Frontal cortex (tissue), 4 donors: ENCODE results near the gene RBM47. TPM values are rescaled to one million over a fixed set of nuclear protein-coding genes. Genes with fewer than 3 reads are reported as not detected.
A peak's percentile ranks its signal among the peaks of the same experiment; 100 is the strongest.
"Not testable (repeated sequence)": the region's sequence is repeated elsewhere in the genome, so short reads cannot be mapped to it uniquely, and the experiment has no call there.

Source experiments
- DNase-seq, 2 donors: peaks; one replicate each; pipeline ENCODE4 v3.0.0; 2012; ENCODE audit warnings: low spot score in 2 of 2
- FAIRE-seq: peaks from 2 replicates; lab custom pipeline; 2012; peaks lifted over from hg19 to GRCh38; lab: Jason Lieb, UNC
- total RNA-seq: library from RNA; depleted of rRNA; stranded (reverse); fragments of >200 nt; gene quantifications from one replicate; pipeline ENCODE4 v1.2.3, GENCODE V29; 2014
- donor health status: control.
- donor health status: control.
- donor health status: control.

The RBM47 gene
- total RNA-seq: 0.82 TPM

DNA sequence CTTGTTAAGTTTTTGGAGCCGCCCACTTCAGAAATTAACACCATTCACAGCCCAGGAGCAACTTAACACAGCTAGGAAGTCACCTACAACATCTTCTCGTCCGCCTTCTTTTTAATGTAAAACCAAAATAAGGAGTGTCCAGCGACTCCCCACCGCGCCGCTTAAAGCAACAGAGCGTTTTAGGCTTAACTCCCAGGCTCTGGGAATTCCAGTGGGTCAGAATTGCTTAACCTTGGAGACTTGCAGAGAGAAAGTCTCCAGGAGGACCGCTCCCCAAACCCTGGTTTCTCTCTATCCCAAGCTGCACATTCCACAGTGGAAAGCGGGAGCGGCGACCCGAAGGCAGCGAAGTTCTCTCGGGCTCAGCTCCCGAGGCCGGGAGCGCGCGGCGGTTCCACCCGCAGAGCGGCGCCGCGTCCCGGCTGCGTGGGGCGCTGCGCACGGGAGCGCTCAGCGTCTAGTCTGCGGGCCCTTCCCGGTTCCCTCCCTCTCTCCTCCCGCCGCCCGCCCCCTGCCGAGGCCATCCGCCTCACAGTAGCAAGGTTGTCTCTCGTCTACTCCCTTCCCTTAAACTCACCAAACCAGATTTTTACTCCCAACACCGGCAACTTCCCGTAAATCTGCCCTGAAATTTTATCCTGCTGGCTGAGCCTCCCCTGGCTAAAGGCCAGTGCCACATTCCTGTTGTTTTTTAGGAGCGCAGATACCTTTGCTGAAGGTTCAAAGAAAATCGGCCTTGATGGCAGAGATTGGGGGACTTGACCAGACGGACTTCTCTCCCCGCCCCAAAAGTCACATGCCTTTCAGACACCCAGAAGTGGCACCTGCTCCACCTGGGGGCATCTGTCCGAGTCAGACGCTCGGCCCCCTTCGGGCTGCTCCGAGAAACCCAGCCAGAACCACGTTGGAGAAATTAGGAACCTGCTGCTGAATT is at the start of gene RBM47:
TSS of gene RBM47 (minus strand) at position 464 of the 934 bp plus-strand sequence. CDS start 190,971 bp downstream, outside the sequence.
- DNase-seq (peak; percentile 37 to 44), FAIRE-seq (no peak)

DNA sequence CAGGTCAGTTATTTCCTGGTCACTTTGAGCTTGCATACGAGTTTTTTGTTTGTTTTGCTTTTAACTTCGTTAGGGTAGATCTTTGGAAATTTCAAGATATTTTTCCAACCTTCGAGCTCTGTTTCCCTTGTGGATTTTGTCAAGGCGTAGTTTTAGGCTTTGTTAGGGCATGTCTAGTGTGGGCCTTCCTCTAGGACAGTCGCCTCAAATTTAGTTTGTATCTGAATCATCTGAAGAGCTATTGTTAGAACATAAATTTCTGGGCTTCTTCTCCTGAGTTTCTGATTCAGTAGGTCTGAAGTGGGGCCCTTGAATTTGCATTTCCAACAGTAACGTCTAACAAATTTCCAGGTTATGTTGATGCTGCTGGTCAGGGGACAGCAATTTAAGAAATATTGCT is 48.8 kb upstream of the RBM47 start:
- FAIRE-seq: no peak

DNA sequence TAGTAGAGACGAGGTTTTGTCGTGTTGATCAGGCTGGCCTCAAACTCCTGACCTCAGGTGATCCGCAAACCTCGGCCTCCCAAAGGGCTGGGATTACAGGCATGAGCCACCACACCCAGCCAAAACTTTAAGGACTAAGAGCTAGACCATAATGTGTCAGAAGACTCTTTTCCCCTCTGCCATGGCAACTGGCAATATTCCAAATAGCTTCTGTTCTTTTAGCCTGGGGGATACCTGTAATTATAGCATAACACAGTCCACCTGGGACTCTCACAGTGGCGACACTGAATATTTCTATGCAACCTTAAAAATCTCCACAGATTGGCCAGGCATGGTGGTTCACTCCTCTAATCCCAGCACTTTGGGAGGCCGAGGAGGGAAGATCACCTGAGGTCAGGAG is 45.5 kb upstream of the RBM47 start:
- DNase-seq: no peak
- no peak for FAIRE-seq

More for the DNA sequence above, 48.8 kb upstream of the RBM47 start:
- no peak for DNase-seq

DNA sequence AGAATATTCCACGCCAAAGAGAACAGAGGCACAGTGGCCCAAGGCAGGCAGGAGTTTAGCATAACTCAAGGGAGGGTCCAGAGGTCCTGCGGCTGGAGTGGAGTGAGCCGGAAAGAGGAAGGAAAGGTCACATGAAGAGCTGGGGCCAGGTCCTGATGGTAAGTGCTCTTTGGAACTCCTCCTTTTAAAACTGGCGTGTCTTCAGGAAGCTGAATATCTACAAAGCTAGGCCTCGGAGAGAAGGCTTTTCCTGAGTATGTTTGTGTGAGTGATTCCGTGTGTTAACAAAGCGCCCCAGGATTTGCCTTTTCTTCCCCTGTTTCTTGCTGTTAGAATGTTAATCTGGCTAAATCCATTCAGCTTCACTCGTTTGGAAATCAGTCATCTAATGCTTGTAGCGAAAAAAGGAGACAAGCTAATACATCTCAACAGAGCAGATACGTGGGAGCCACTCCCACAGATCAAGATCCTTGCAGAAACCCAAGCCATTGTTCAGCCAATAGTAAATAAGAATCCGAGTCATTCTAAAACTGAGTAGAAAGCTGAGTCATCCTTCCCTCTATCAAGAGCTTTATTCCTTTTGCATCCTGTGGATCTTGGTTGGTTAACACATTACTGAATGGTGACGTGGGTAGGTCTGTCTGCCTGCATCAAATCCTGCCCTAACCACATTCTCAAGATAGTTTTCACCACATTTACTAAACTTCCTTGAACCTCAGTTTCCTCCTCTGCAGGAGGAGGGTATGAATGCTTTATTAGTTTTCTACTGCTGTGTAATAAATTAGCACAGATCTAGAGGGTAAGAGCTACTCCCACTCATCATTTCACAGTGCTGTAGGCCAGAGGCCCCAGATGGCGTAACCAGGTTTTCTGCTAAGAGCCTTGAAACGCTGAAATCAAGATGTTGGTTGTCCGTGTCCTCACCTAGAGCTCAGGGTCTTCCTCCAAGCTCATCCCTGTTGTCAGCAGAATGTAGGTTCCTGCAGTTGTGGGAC is 43.2 kb upstream of the RBM47 start:
- DNase-seq (peak in 1 of 2 donors; percentile 31), FAIRE-seq (no peak)

DNA sequence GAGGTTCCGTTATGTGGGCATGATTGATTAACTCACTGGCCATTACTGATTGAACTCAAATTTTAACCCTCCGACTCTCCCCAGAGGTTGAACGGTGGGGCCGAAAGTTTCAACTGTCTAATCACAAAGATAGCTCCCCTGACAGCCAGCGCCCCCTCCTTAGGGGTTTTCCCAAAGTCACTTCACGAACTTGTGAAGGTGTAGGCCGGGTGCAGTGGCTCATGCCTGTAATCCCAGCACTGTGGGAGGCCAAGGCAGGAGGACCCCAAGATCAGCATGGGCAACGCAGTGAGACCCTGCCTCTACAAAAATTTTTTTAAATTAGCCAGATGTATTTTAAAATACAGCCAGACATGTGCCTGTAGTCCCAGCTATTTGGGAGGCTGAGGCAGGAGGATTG is 39.8 kb upstream of the RBM47 start:
- FAIRE-seq (no peak), DNase-seq (no peak)

DNA sequence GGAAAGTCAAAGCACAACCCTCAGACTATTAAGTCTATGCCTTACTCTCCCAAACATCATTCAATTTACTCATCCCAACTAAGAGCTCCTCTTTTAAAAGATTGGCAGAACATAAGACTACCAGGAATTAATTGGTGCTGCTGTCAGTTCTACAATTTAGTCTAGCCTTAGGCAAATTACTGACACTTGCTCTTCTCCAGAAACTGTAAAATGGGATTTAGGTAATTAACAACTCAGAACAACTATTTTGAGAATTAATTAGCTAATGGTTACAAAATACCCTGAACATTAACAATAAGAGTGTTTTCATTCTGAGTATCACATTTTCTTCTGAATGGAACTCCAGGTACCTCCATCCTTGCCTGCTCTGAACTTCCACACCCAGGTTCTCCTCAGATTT is 36.2 kb upstream of the RBM47 start:
- no peak for DNase-seq
- no peak for FAIRE-seq

DNA sequence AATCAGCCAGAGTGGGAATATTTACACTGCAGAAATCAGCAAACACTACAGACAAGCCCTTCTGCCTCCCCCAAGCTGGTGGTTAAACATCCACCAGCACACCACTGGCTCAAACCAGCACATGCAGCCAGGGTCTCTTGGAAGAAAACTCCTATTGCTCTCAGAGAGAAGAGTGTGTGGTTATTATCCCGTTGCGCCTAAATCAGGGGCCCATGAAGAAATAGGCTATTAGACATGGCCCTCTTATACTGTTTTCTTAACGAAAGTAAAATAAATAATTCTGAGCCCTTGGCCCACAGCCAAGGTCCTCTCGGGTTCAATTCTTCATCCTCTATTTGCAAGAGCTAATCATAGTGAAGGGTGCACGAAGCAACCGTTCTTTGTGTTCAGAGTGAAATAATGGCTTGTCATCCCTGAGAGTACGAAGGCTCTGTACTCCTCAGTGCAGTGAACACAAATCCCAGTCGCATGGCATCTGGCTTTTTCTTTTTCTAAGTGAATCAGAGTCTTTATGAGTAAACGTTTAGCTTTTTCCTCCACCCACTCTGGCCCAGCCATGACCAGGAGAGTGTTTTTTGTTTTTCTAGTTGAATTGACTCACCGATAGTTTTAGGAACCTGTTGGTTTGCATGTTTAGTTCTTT is 33.4 kb upstream of the RBM47 start:
- FAIRE-seq: no peak
- no peak for DNase-seq

DNA sequence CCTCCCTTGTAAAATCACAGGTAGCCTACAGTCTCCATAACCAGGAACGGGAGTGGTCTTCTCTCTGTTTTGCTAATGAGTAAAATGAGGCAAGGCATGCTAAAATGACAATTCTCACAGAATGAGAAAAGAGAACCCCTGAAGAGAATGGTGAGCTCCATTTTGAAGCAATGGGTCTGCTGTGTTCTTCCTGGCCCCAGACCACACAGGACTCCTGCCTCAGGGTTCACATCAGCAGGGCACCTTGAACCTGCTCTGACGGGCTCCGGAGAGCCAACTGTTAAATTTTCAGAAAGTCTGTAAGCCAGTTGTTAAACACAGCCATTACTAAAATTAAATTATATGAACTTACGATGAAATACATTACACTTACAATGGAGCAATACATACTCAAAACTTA is 32.1 kb upstream of the RBM47 start:
- DNase-seq: no peak
- no peak for FAIRE-seq

DNA sequence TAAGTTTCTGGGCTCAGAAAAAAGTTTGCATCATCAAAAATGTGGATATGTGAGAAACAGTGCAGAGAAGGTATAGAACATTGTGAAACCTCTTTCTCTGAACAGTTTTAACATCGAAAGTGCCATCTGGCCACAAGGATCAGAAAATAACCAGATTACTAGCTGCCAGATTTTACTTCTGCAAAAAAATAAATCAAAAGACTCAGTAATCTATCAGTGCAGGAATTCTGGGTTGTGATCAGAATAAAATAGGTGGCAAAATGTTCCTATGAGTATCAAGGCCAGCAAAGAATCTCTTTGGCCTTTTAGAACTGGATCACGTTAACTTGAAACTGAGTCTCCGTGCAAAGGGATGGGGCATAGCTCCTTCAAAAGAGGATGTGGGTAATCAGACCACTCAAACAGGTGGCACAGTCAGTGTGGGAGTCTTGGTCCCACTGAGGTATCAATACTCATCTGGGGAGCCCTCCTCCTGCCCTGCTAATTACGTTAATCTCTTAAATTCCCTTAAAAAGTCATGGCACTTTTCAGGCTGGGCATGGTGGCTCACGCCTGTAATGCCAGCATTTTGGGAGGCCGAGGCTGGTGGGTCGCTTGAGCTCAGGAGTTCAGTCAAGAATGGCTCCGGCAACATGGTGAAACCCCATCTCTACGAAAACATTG is 26.7 kb upstream of the RBM47 start:
- FAIRE-seq (no peak), DNase-seq (no peak)

DNA sequence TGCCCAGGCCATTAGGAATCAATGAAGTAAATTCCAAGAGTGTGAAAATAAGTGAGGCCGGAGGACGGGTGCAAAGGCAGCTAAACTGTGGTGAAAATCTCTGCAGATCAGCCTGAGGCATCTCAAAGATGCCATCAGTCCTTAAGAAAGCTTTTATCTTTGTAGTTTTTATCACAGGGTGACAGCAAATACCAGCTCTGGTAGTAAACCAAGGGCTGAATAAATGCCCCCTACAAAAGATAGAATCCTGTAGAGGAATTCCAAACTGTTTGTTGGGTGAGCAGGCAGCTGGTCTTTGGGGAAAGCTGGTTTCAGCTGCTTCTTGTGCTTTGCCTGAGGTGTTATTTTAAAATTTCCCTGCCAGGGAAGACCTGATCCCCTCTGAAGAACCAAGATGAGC is 21.6 kb upstream of the RBM47 start:
- FAIRE-seq (no peak), DNase-seq (no peak)

DNA sequence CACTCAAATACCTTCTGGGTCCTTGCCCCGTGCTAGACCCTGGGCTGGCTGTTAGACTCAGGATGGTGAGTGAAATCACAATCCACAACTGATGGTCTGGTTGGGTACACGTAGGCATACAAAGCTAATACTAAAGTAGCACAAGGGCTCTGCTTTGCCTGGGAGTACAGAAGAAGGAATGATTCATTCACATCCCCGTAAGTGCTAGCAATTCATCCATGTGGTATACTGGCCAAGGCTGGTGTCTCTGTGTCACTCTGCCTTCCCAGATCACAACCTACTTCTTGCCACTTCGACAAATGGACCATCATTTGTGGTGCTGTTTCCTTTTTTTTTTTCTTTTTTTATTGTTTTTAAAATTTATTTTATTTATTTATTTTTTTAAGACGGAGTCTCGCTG is 19.7 kb upstream of the RBM47 start:
- DNase-seq: no peak
- FAIRE-seq: no peak

DNA sequence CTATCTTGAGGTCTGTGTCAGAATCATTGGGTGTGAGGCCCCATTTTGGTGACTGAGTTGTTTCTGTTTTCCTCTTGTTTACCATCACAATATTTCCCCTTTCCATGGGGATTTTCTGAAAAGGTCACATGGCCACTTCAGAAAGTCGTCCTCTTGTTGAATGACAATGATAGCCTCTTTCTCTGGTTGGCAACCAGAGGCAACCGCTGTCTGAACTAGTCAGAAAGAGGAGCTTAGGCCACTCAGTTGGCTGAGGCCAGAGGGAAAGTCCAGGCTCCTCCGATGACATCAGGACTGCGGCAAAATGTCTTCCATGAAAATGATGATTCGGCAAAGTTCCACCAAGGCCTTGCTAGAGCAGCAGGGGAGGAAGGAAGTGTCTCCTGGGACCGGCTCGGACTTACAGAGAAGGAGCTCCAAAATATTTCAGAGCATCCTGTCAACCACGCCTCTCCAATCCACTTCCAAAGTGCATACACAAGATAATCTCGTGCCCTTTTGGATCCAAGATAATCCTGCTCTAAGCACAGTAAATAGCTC is 19.1 kb upstream of the RBM47 start:
- FAIRE-seq (no peak), DNase-seq (no peak)

DNA sequence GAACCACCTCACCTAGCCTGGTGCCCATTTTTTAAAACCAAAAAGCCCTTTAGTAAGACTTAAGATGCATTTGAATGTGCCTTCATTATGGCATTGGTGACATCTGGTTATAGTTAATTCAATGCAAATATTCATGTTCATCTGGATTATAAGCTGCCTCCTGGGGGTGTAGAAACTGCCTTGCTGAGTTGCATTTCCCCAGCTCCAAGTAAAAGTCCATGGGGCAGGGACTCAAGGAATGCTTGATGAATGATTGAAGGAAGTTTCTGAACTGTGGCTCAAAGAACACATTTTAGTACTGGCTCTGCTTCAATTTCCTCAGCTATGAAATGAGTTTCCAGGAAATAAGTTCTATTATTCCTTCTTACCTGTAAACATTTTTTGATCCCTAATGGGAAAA is 18.5 kb upstream of the RBM47 start:
- no peak for FAIRE-seq
- DNase-seq: no peak

DNA sequence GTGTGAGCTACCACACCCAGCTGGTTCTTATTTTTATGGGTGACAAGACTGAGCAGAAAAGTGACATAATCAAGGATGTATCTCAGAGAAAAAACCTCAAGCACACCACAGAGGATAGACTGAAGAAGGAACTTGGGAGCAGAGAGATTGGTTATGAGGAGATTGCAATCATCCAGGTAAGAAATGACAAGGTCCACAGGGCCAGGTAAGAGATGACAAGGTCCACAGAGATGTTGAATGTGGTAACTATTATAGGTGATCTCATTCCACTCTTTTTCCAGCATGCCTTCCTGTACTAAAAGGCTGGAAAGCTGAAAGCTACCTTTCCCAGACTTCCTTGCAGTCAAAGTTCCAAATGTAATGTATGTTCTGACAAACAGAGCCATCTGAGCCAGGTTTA is 15.9 kb upstream of the RBM47 start:
- no peak for FAIRE-seq
- DNase-seq: no peak

DNA sequence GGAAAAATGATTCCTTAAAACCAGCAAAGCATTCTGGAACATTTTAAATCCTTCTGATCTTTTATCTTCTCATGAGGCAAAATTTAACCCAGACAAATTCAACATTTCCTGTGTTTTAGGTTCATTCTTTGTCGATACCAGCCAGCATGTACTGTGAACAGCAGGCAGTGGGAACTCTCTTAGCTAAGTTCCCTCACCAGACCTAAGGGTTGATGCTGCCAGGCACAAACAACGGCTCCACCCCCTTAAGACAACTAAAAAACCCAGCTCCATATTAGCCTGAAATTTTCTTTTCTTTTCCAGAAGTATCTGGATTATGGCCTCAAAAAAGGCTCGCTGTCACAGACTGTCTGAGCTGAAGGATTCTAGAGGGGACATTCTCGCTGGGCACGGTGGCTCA is 2.4 kb upstream of the RBM47 start:
- DNase-seq: no peak

DNA sequence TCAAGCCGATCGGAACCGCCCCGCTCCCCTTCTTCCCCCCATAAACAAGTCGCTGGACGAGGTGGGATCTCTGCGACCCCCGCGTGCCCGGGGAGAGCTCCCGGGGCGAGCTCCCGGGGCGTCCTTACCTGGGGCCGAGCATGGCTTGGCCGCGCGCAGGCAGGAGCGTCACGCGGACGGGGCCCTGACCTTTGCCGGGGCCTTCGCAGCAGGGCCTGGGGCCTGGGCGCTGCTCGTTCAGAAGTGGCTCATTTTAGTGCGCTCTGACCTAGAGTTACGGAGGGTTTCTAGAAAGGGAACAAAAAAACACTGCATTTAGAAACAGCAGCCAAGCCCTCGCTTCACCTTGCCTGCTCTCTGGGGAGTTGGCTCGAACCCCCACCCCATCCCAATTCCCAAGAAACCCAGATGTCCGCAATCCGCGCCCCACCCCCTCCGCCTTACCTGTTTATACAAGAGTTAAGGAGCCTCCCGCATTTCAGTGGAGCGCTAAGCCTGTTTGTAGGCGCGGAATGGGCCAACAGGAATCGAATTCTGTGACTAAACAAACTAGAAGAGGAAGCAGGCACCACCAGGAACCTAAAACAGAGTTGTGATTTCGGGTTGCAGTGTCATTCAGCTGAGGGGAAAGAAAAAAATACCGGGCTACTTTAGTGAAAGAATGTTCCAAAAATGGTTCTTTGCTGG is 814 bp upstream of the RBM47 start:
- DNase-seq: peak in 1 of 2 donors; percentile 38

More for the DNA sequence above, 2.4 kb upstream of the RBM47 start:
- no peak for FAIRE-seq

DNA sequence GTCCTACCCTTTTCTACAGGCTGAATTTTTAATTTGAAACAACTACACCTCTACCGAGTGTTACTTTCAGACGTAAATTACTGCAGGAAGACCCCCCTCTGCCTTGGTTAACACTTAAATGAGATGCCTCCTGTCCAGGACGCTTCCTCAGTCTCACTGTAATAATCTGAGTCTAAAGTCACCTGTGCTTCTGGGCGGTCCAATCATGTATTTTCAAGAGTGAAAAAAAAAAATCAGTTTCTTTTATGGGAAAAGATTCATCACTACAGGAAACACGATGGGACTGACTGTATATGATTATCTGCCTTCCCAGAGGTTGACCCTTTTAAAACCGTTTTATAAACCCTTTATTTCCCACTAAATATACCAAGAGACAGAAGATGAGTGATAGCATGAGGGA is 776 bp downstream of the RBM47 start:
- no peak for FAIRE-seq
- no peak for DNase-seq

More for the DNA sequence above, 814 bp upstream of the RBM47 start:
- no peak for FAIRE-seq

DNA sequence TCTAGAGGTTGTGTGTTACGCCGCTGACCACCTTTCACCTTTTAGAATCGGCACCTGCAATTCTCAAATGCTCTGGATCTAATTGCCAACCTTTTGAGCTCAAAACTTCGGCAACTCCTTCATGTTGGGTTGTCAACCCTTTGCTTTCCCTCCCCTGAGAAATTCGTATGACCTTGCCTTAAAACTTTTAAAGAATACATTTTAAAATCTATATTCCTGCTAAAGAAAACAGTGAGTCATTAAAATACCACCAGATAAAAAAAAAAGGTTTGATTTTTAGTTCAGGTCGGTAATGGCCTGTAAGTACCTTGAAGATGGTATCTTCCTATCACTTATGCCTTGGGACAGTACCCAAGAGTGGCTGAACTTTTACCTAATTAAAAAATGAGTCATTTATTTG is 1.3 kb downstream of the RBM47 start:
- not testable (repeated sequence) for FAIRE-seq, DNase-seq

DNA sequence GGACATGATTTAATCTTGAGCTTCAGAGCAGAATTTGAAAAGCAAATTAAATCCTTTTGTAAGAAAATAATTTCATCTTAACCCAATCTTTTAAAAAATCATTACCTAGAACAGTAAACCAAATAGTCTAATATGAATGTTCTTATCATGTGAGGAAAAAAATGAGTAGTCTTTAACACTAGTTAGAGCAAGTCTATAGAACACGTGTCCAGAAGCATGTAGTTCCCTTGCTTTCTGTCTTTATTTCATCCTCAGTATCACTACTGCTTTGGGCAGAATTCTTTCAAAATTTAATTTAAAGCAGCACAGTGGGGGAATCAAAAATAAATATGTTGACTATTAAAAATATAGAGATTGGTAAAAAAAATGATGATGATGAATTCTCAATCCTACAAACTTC is 2.1 kb downstream of the RBM47 start:
- no peak for DNase-seq

More for the DNA sequence above, 2.1 kb downstream of the RBM47 start:
- FAIRE-seq: no peak
